Ammon's horn (tissue), 1 donor: ENCODE measurements around the gene TBX21.

Experiments used
- DNase-seq: peaks from one replicate; pipeline ENCODE4 v3.0.0-alpha.2; 2016; ENCODE audit warnings: low spot score

Gene TBX21

DNA sequence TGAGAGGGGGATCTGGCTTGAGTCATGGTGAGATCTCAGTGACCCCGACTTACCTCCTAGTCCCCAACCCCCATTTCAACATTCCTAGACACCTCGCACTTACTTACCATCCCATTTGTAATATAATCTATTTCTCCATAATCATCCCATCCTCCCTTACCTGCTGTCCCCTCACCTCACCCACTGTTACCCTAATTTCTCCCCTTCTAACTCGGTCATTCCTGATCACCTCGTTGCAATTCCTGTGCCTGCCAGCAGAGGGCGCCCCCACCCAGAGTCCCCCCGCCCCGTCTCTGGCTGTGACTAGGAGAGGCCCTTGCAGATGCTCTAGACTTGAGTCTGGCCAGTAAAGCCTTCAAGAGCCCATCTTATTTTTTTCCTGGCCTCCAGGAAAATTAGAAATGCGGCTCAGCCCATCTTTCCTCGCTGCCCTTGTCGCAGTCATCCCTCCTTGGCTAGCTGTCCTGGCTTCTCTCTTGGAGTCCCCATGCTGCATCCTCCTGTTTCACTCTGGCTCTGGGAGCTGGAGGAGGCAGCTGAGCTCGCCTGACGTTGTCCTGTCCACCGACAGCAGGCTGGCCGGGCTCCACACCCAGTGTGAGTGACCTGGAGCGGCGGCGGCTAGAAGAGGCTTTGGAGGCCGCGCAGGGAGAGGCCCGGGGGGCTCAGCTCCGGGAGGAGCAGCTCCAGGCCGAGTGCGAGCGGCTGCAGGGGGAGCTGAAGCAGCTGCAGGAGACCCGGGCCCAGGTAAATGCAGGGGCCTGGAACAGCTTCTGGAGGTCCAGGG lies 34.1 kb upstream of the TBX21 start:
- DNase-seq = peak; percentile 55

DNA sequence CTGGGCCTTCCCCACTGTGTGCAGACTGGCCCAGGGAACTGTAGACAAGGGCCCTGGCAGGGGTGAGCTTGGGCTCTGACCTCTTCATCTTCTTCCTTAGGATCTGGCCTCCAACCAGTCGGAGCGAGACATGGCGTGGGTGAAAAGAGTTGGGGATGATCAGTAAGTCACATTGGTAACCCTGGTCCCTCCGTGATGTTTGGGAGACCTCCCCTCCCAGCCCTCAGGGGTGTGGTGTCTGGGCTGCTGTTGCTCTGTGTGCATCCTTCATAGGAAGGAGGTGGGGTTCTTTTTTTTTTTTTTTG lies 33.5 kb upstream of the TBX21 start:
- DNase-seq = no peak

DNA sequence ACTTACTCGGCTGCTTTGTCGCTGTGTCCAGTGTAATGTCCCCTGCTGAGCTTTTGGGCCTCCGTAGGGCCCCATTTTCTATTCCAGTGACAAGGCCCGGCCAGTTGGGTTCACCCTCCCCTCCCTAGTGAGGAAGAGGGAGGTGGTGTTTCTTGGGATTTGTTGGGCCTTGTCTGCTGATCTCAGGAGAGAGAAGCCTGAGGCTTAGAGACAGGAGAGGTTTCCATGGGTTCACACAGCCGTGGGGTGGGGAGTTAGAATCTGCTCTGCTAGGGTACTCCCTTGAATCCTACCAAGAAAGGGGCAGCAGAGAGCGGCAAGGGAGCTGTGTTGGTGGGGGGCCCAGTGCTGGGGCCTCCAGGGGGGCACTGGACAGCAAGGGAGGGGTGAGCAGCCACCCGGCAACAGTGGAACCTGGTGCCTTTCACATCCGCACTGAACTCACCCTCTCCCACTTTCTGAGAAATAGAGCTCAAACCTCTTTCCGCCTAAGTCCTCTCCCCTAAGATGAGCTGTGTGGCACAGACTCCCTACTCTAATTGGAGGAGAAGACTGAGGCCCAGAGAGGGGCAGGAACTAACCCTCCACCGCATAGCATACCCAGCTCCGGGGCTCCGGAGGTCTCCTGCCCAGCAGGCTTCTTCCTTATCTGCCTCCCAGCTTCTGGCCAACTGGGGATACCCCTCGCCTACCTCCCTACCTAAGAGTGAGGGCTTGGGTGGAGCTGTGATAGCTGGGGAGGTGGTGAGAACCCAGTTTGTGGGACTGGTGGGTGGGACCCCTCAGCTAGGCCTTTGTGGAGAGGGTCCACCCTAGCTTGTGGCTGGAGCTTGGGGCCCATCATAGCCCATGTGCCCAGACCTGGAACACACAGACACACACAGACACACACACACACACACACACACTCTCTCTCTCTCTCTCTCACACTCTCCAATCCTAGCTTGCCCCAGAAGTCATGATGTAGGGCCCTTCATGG lies 32.3 kb upstream of the TBX21 start:
- DNase-seq = no peak

DNA sequence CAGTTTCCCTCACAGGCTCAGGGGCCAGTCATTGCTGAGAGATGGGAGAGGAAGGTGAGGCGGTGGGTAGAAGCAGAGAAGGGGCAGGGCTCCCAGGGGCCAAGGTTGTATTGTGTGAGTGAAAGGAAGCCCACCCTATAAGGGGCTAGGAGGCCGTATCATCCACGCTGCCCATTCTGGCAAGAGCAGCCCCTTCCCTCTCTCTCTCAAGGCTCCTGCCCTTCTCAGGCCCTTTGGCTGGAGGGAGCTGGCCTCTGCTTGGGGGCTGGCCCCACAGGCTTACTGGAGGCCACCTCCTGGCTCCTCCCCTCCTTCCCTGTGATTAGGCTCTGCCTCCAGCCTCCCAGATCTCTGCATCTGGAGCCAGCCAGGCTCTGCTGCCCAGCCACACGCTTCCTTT lies 31.4 kb upstream of the TBX21 start:
- DNase-seq = no peak

DNA sequence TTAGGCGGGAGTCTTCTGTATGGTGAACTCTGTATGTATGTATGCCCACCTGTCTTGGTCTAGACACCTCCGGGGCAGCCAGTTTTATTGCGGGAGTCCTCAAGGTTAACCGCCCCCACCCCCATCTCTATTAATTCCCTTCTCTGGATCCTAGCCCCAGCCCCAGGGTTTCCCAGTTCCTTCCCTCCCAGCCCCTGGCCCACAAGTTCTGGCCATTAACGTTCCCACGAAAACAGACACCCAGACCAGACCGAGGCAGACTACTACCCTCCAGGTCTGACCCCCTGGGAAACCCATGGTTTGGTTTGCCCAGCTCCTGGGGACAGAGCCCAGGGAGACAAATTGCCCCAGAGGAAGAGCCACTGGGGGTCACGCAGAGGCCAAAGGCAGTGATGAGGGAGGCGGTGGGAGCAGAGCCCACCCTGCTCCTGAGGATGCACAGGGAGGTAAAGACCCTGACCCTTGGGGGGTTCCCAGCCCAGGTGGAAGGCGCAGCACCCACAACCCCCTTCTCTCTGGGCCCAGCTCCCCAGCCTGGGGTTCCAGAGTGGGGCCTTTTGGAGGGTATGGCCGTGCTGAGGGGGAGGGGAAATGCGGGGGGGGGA lies 30.5 kb upstream of the TBX21 start:
- no peak for DNase-seq

DNA sequence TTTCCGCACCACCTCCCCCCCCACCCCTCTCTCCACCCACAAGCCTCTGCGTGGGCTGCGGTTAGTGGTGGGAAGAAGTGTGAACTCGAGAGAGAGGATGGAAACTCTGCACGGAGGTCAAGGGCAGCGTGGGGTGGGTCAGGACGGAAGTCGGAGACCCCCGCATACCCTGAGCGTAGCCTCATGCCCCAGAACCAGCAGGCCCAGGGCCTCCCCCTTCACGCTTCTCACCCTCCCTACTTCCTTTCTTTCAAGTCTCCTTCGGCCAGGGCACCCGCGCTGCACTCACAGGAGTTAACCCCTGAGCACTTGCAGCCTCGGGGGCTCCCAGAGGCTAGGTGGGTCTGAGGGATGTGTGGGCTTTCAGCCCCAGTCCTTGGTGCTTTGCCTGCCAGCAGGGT lies 29.8 kb upstream of the TBX21 start:
- no peak for DNase-seq

DNA sequence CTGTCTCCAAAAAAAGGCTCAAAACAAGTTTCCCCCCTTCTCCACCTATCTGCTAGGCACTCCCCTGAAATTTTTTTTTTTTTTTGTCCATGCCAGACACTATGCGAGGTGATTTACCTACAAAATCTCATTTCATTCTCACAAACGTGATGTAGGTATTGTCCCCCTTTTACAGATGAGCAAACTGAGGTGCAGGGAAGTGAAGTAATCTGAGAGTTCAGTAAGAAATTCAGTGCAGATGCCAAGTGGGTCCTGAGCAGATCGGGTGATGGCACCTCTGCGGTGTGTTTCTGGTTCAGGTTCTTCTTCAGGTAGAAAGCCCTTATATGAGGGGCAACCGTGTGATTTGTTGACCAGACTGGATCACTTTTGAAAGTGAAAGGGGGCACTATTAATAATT lies 29.4 kb upstream of the TBX21 start:
- no peak for DNase-seq

DNA sequence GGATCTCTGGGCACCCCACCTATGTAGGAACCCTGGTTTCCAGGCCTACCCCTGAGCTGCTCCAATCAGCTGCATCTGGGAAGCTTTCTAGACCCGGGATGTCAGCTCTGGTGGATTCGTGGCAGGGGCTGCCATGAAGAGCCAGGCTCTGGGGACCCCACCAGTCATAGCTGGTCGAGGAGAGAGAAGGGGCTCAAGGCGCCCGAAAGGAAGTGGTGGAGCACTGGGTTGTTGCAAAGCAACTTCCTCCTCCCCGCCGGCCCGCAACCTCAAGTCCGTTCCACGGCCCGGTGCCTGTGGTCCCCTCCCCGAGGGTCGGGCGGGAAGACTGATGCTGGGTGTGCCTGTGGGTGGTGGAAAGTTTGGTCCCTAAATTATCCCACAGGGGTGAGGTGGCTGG lies 28.9 kb upstream of the TBX21 start:
- no peak for DNase-seq

DNA sequence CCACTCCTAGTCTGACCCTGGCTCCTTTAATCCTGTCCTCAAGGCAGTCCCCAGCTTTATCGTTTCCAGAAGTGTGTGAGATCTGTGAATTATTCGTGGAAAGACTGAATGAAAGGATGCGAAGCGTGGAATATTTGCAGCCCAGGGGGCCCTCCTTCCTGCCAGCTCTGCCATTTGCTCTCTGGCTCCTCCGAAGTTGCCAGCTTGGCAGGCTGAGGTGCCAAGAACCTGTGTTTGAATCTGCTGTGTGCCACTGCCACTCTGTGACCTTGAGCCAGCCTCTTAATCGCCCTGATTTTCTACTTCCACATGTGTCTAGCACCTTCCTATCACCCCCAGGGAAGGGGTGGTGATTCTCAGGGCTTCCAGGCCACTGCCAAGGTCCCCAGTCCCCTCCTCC lies 28.3 kb upstream of the TBX21 start:
- no peak for DNase-seq

DNA sequence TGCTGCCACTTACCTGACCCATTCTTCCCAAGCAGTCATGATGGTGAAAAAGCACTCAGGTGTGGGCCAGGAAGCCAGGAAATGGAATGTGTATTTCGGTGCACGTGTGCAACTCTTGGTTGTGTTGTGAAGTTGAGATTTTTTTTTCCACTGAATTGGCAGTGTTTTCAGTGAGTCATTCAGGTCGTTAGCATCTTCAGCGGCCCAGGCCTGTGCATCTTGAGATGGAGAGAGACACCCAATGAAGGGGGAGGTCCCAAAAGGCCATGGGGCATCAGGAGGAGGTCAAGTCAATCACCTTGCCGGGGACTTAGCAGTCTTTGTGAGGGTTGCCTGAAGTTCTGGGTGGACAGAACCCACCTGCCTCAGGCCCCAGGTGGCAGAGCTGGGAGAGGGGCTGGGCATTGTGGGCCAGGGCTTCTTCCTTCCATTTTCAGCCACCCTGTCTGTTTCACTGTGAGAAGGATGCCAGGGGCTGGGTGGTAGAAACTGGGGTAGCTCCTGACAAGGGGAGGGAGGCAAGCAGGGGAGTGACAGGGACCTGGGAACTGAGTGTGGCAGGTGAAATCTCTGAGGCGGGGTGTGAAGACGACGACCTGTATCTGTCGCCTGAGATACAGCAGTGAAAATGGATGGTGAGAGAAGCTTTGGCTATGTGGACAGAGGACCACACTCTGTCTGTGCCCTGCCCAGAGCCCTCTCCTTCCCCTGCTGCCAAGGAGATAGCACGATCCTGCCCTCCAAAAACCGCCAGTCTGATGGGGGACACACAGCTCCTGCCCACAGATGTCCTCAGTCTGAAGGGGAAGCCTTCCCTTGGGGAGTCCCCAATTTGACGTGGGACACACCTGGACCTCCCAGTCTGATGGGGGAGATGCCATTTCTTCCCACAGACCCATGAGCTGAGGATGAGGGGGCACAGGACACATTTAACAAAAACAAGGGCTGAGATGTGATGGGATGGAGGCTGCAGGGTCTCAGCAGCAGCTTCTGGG lies 27.2 kb upstream of the TBX21 start:
- DNase-seq = no peak

DNA sequence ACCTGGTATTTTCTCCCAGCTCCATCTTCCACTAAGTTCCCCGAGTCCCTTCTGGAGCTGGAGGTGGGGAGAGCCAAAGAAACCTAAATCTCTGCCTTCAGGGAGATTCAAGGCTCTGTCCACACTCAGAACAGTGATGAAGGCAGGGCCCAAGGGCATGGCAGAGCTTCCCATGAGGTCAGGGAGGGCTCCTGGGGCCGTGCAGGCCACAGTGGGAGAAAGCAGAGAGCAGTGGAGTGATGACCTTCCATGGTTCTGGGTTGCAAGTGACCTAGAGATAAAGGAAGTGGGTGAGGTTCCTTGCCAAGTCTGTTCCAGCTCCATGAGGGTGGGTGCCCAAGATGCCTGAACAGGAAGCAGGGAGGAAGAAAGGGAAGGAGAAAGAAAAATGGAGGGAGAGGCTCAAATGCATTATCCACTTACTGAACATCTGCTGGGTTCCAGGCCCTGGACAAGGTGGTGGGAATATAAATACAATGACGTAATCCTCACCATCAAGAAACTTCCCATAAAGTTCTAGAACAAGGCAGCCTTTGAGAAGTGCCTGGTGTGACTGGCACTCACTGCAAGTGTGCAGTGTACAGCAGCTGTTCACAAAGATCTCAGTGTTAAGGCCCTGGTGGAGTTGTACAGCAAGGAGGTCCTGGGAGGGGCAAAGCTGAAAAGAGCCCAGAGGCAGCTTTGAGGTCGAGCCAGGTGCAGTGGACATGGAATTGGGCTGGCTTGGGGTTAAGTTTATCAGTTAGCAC lies 25.8 kb upstream of the TBX21 start:
- peak; percentile 69 for DNase-seq

DNA sequence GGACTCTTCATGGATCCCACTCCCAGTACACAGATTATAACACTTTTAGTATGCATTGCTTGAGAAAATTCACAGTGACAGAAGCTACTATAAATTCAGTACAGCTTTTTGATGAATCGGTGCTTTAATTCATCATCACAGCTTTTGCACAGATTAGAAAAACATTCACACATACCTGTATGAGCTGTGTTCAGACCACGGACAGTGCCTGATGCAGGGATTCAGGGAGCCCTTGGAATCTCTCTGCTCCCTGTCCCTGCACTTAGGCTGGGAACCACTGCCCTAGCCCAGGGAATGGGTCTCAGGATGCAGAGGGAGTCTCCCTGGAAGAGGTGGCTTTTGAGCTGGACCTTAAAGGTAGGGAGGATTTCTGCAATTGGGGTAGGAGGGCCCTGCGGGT lies 25.2 kb upstream of the TBX21 start:
- DNase-seq = no peak

DNA sequence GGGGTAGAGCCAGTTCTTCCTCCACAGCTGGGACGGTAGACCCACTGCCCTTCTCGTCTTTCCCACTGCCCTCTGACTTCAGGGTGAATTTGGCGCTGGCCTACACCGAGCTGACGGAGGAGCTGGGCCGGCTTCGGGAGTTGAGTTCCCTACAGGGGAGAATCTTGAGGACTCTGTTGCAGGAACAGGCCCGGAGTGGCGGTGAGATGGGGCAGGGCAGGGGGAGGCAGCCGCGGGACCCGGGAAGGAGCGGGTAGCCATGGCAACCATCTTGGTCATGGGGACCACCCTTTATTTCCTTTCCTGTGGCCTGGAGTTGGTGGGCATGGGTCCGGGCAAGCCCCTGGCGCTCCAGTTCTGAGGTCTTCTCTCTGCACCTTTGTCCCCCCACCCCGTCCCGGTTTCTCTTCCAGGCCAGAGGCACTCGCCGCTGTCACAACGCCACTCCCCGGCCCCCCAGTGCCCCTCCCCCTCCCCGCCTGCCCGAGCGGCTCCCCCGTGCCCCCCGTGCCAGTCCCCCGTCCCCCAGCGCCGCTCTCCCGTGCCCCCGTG lies 24.6 kb upstream of the TBX21 start:
- DNase-seq = no peak

DNA sequence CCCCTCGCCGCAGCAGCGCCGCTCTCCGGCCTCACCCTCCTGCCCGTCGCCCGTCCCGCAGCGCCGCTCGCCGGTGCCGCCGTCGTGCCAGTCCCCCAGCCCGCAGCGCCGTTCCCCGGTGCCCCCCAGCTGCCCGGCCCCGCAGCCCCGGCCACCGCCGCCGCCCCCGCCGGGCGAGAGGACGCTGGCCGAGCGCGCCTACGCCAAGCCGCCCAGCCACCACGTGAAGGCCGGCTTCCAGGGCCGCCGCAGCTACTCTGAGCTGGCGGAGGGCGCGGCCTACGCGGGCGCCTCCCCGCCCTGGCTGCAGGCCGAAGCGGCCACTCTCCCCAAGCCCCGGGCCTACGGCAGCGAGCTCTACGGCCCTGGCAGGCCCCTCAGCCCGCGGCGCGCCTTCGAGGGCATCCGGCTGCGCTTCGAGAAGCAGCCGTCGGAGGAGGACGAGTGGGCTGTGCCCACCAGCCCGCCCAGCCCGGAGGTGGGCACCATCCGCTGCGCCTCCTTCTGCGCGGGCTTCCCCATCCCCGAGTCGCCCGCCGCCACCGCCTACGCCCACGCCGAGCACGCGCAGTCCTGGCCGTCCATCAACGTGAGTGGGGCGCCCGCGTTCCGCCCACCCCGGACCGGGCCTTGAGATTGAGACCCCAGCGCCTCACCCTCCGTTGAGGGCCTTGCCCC lies 24.0 kb upstream of the TBX21 start:
- no peak for DNase-seq

DNA sequence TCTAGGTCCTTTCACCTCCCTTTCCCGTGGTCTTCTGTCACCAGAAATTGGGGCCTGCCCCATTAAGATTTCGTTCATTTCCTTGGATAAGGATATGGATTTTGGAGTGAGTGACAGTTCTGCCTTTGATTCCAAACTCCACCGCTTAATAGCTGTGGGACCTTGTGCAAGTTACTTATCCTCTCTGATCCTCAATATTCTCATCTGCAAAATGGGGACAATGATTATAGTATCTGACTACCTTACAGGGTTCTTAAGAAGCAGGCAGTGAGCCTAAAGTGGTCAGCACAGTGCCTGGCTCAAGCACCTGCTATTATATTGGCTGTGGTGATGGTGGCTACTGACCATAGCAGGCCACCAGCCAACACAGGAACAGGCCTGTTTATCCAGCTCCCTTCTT lies 23.4 kb upstream of the TBX21 start:
- no peak for DNase-seq

DNA sequence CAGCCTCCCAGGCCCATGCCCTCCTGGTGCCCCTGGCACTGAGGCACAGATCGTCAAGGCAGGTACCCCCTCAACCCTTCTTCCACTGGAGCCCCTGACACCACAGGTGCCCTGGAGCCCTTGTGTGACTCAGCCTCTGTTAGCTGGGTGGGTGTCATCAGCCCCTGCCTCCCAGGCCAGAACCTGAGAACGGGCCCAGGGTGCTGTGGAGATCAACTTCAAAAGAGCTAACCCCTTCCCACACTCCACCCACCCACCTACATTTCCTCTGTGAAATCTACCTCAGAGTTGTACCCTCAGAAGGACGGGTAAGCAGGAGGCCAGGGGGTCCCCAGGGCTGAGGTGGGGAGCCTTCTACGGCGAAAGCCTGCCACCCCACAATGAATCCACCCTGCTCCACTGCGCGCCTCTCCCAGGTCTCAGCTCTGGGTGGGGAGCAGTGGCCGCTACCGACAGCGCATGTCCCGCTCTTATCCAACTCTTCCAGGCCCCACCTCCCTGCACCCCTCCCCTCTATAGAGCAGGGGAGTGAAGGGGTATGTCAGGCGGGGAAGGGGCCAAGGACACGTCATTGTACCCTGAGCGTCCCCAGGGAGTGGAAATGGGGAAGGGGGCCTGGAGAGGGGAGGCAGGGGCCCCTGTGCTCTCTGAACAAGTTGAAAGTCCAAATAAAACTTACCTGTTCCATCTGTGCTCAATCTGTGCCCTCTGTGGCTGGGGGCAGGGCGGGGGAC lies 21.5 kb upstream of the TBX21 start:
- no peak for DNase-seq

DNA sequence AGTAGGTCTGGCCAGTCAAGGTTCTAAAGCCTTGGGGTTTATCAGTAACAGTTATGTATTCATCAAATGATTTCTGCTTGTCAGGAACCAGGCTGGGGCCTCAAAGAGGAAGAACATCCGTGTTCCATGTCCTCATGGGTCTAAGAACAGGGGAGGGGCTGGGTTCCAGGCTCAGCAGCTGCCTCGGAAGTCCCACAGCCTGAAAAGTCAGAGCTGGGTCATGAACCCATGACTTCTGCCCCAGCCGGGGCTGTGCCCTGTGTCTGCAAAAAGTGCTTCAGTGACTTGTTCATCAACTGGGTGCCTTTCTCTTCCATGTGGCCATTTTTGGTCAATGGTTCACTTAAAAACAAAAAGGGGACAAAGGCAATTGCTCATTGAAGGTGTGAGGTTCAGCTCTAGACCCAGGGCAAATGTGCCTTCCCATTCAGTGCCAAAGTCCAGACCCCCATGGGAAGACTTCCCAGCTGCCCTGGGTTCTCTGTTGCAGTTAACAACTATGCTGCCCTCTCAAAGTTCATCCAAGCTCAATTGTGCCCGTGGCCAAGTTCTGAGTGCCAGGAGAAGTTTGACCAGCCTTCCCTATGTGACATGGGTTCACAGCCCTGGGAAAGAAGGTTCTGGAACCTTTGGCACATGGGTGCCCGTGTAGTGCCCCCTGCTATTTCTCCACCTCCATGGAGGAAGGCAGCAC lies 20.6 kb upstream of the TBX21 start:
- no peak for DNase-seq

DNA sequence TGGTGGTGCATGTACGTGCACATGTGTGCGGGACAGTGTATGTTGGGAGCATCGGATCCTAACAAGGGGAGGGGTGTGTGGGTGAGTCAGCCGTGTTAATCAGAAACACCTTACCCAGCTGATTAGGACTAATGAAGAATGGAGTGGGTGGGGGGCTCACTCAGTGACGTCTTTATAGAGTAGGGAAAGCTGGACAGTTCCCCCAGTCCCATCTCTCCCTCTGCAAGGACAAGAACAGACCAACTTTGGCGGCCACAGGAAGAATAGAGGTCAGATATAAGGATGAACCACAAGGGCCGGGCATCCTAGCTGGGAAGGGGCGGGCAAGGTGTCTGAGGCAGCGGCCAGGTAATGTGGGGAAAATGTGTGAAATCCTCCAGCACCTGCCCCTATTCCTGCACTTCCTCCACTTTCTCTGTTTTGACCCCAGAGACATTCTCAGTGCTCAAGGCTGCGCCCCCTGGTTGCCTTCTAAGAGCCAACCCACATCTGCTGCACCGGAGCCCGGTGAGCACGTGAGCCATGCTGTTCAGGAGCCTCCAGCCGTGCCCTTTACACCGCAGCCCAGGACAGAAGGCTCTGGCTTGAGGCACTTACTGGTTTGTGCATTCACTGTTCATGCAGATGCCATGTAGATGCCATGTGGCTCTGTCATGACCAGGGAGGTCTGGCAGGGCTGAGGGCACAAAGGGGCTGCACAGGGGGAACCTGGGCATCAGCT lies 18.9 kb upstream of the TBX21 start:
- no peak for DNase-seq
